ENCODE results near the gene LSAMP.

LSAMP gene

DNA sequence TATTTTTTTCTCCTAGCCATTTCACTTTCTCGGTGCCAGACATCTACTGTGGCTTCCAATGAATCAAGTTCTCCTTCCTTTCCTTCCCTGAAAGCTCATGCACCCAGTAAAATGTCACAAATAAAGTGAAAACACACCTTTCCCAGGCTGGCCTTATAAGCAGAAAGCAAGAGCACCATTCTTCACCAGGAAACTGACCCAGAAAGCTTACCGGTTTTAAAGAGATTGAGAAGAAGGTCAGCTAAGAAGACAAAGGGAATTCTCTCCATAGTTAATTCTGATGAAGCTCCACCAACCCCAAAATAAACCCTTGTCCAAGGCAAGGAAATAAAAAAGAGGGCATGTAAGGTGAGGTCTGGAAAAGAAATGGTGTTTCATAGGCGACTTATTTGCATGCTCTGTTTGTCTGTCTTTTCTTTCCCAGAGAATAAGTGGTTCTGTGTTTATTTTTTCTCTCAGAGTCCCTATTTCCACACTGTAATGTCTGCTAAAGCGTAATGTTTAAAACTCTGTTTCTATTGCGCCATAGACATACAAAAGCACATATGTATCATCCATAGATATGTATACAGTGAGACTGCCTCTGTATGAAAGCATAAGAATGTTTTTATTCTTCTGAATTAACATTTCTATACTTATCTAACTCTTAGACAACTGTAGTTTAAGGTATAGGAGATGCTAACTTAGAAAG is 2.8 kb downstream of the LSAMP start:
- H3K9ac ChIP-seq (ENCODE audit: low read length), result no peak overlapping the region
- H3K23ac ChIP-seq (ENCODE audit: low read length), result no peak overlapping the region
- no peak overlapping the region for H3K4me3 ChIP-seq (ENCODE audit: low read length)
- H3K36me3 ChIP-seq (ENCODE audit: control insufficient read depth, insufficient read depth, low read length), result no peaks in the 10 kb centered on the region
- H3K4me2 ChIP-seq (ENCODE audit: low read length), result no peak overlapping the region
- H2BK120ac ChIP-seq (ENCODE audit: low read depth, low read length), result no peak overlapping the region
- H3K27me3 ChIP-seq (ENCODE audit: insufficient read depth, low read length, poor library complexity), result no peaks in the 10 kb centered on the region
- no peak for DNase-seq
- no peak overlapping the region for H4K5ac ChIP-seq (ENCODE audit: low read length)
- H2BK15ac ChIP-seq (replicated peaks; ENCODE audit: low read depth), result no peak overlapping the region
- H3K56ac ChIP-seq (ENCODE audit: low read length), result no peak overlapping the region
- no peak overlapping the region for H3K18ac ChIP-seq (ENCODE audit: low read length)
- peaks cover 3% of the 10 kb centered on the region for H3K4me1 ChIP-seq (ENCODE audit: control insufficient read depth, low read depth, low read length)
- no peak overlapping the region for H3K4ac ChIP-seq (ENCODE audit: low read depth, low read length)
- no peaks in the 10 kb centered on the region for H3K79me2 ChIP-seq (ENCODE audit: control insufficient read depth, insufficient read depth, low read length)
- H4K8ac ChIP-seq (ENCODE audit: low read depth, low read length), result no peak overlapping the region
- no peak overlapping the region for H3K27ac ChIP-seq (ENCODE audit: low read depth, low read length)
- WGBS (ENCODE audit: extremely low coverage, insufficient coverage, low lambda C conversion rate), result no CpG with 5 or more reads among the region's 5 CpGs
- H2BK5ac ChIP-seq (ENCODE audit: low read length), result no peak overlapping the region
- no peak overlapping the region for H2AK5ac ChIP-seq (ENCODE audit: low read length)
- no peaks in the 10 kb centered on the region for H3K79me1 ChIP-seq (ENCODE audit: low read length)

DNA sequence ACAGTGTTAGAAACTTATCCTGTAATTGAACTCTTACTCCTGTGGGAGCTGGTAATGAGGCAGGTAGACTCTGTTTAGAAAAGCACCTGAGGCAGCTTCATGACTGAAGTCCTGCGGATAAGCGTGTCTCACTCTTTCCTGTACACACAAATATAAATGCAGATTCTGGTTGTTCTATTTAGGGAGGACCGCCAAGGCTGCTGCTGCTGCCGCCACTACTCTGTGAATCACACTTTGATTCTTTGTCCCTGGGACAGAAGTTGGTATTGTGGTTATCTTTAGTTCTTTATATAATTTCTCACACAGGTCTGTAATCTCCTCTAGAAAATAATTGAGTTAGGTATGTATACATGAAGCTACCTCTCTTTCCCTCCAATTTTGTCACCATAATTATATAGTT is 3.6 kb downstream of the LSAMP start:
- Histone ChIP-seq H3K23ac (ENCODE audit: low read length) (no peak overlapping the region), H3K4me2 (ENCODE audit: low read length) (no peak overlapping the region), H4K8ac (ENCODE audit: low read depth, low read length) (no peak overlapping the region), H3K79me1 (ENCODE audit: low read length) (no peaks in the 10 kb centered on the region), H3K4me1 (ENCODE audit: control insufficient read depth, low read depth, low read length) (peaks cover 3% of the 10 kb centered on the region), H2BK5ac (ENCODE audit: low read length) (no peak overlapping the region), H2AK5ac (ENCODE audit: low read length) (no peak overlapping the region), H3K4ac (ENCODE audit: low read depth, low read length) (no peak overlapping the region), H3K27me3 (ENCODE audit: insufficient read depth, low read length, poor library complexity) (no peaks in the 10 kb centered on the region), H3K4me3 (ENCODE audit: low read length) (no peak overlapping the region), H3K56ac (ENCODE audit: low read length) (no peak overlapping the region), H2BK120ac (ENCODE audit: low read depth, low read length) (no peak overlapping the region), H3K9ac (ENCODE audit: low read length) (no peak overlapping the region), H3K36me3 (ENCODE audit: control insufficient read depth, insufficient read depth, low read length) (no peaks in the 10 kb centered on the region), H3K27ac (ENCODE audit: low read depth, low read length) (no peak overlapping the region), H3K18ac (ENCODE audit: low read length) (no peak overlapping the region), H2BK15ac (replicated peaks; ENCODE audit: low read depth) (no peak overlapping the region), H4K5ac (ENCODE audit: low read length) (no peak overlapping the region), H3K79me2 (ENCODE audit: control insufficient read depth, insufficient read depth, low read length) (no peaks in the 10 kb centered on the region)
- WGBS (ENCODE audit: extremely low coverage, insufficient coverage, low lambda C conversion rate), result no CpG with 5 or more reads among the region's 4 CpGs
- no peak for DNase-seq

DNA sequence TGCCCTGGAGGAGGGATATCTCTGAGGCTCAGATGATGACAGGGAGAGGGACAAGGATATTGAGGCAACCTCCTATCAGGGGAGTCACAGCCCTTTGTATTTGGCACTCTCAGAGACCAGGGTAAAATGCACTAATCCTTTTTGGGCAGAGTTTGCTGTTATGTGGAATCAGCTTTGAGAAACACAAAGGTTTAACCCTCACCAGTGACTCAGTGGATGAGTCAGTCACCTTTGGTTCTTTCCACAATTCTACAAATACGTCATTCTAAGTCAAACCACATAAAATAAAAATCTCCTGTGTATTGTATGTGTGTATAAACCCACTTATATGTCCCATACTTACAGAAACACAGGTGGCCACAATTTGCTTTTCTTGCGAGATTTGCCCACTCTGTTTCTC is 5.1 kb downstream of the LSAMP start:
- Histone ChIP-seq H3K79me1 (ENCODE audit: low read length) (no peaks in the 10 kb centered on the region), H4K5ac (ENCODE audit: low read length) (no peak overlapping the region), H3K4me2 (ENCODE audit: low read length) (no peak overlapping the region), H3K18ac (ENCODE audit: low read length) (no peak overlapping the region), H2AK5ac (ENCODE audit: low read length) (no peak overlapping the region), H3K79me2 (ENCODE audit: control insufficient read depth, insufficient read depth, low read length) (no peaks in the 10 kb centered on the region), H3K36me3 (ENCODE audit: control insufficient read depth, insufficient read depth, low read length) (no peaks in the 10 kb centered on the region), H3K56ac (ENCODE audit: low read length) (no peak overlapping the region), H3K4me1 (ENCODE audit: control insufficient read depth, low read depth, low read length) (no peaks in the 10 kb centered on the region), H3K27me3 (ENCODE audit: insufficient read depth, low read length, poor library complexity) (no peaks in the 10 kb centered on the region), H3K4ac (ENCODE audit: low read depth, low read length) (no peak overlapping the region), H3K27ac (ENCODE audit: low read depth, low read length) (no peak overlapping the region), H2BK120ac (ENCODE audit: low read depth, low read length) (no peak overlapping the region), H4K8ac (ENCODE audit: low read depth, low read length) (no peak overlapping the region), H2BK5ac (ENCODE audit: low read length) (no peak overlapping the region), H3K9ac (ENCODE audit: low read length) (no peak overlapping the region), H3K23ac (ENCODE audit: low read length) (no peak overlapping the region), H3K4me3 (ENCODE audit: low read length) (no peak overlapping the region), H2BK15ac (replicated peaks; ENCODE audit: low read depth) (no peak overlapping the region)
- WGBS (ENCODE audit: extremely low coverage, insufficient coverage, low lambda C conversion rate), result no CpG with 5 or more reads among the region's 2 CpGs
- DNase-seq, result no peak

DNA sequence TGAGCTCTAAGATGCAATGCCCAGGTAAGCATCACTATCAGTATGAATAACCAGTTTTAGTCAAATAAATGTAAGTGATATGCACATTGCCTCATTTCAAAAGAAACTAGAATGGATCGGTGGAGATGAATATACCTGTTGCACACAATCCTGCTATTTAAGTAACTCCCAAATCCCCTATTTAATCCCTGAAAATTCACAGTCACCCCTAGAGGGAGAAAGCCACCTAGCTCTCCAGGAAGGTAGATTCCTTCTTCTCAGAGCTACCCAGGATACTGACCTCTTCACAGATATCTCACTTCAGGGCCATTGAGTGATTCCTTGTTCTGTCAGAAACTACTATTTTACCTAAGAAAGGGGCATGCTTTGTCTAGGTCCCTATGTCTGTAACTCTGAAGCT is 11.7 kb downstream of the LSAMP start:
- Histone ChIP-seq H3K9ac (ENCODE audit: low read length) (no peak overlapping the region), H3K27ac (ENCODE audit: low read depth, low read length) (no peak overlapping the region), H4K8ac (ENCODE audit: low read depth, low read length) (no peak overlapping the region), H3K27me3 (ENCODE audit: insufficient read depth, low read length, poor library complexity) (no peaks in the 10 kb centered on the region), H3K23ac (ENCODE audit: low read length) (no peak overlapping the region), H3K4ac (ENCODE audit: low read depth, low read length) (no peak overlapping the region), H2BK120ac (ENCODE audit: low read depth, low read length) (no peak overlapping the region), H3K56ac (ENCODE audit: low read length) (no peak overlapping the region), H2BK15ac (replicated peaks; ENCODE audit: low read depth) (no peak overlapping the region), H3K36me3 (ENCODE audit: control insufficient read depth, insufficient read depth, low read length) (no peaks in the 10 kb centered on the region), H3K79me2 (ENCODE audit: control insufficient read depth, insufficient read depth, low read length) (no peaks in the 10 kb centered on the region), H3K18ac (ENCODE audit: low read length) (no peak overlapping the region), H2BK5ac (ENCODE audit: low read length) (no peak overlapping the region), H3K79me1 (ENCODE audit: low read length) (no peaks in the 10 kb centered on the region), H3K4me2 (ENCODE audit: low read length) (no peak overlapping the region), H3K4me1 (ENCODE audit: control insufficient read depth, low read depth, low read length) (no peaks in the 10 kb centered on the region), H2AK5ac (ENCODE audit: low read length) (no peak overlapping the region), H4K5ac (ENCODE audit: low read length) (no peak overlapping the region), H3K4me3 (ENCODE audit: low read length) (no peak overlapping the region)
- no CpG with 5 or more reads among the region's 1 CpG for WGBS (ENCODE audit: extremely low coverage, insufficient coverage, low lambda C conversion rate)
- DNase-seq, result peak; percentile 51

DNA sequence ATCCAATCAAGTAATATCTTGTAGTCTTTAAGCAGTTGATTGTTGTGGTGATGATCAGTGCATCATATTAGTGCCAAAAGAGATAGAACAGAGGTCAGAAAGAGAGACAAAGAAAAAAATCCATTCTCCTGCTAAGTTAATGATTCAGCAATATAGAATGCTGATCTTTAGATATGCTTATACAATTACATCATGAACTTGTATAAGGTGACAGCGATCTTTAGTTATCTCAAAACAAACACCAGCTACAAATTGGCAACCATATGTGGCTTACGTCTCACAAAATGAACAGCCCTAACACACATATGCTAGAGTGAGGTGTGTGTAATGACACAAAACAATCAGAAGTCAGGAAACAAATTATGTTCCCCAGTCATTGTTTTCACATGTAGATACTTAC is 12.5 kb downstream of the LSAMP start:
- no peaks in the 10 kb centered on the region for H3K27me3 ChIP-seq (ENCODE audit: insufficient read depth, low read length, poor library complexity)
- no peak overlapping the region for H3K56ac ChIP-seq (ENCODE audit: low read length)
- DNase-seq, result no peak
- H4K8ac ChIP-seq (ENCODE audit: low read depth, low read length), result no peak overlapping the region
- H3K79me1 ChIP-seq (ENCODE audit: low read length), result no peaks in the 10 kb centered on the region
- no peak overlapping the region for H3K4ac ChIP-seq (ENCODE audit: low read depth, low read length)
- H2BK15ac ChIP-seq (replicated peaks; ENCODE audit: low read depth), result no peak overlapping the region
- H3K4me2 ChIP-seq (ENCODE audit: low read length), result no peak overlapping the region
- no peak overlapping the region for H3K9ac ChIP-seq (ENCODE audit: low read length)
- H4K5ac ChIP-seq (ENCODE audit: low read length), result no peak overlapping the region
- no peak overlapping the region for H3K18ac ChIP-seq (ENCODE audit: low read length)
- no peak overlapping the region for H3K4me3 ChIP-seq (ENCODE audit: low read length)
- H2BK120ac ChIP-seq (ENCODE audit: low read depth, low read length), result no peak overlapping the region
- no peaks in the 10 kb centered on the region for H3K79me2 ChIP-seq (ENCODE audit: control insufficient read depth, insufficient read depth, low read length)
- H3K36me3 ChIP-seq (ENCODE audit: control insufficient read depth, insufficient read depth, low read length), result no peaks in the 10 kb centered on the region
- H2BK5ac ChIP-seq (ENCODE audit: low read length), result no peak overlapping the region
- no peak overlapping the region for H3K23ac ChIP-seq (ENCODE audit: low read length)
- WGBS (ENCODE audit: extremely low coverage, insufficient coverage, low lambda C conversion rate), result no CpG with 5 or more reads among the region's 2 CpGs
- no peak overlapping the region for H2AK5ac ChIP-seq (ENCODE audit: low read length)
- H3K4me1 ChIP-seq (ENCODE audit: control insufficient read depth, low read depth, low read length), result no peaks in the 10 kb centered on the region
- H3K27ac ChIP-seq (ENCODE audit: low read depth, low read length), result no peak overlapping the region

All from mesendoderm (in vitro differentiated cells).